GM23338 (cell line): Measurements from ENCODE around the gene PLEKHS1. TPM values are rescaled to one million over a fixed set of nuclear protein-coding genes. Genes with fewer than 3 reads are reported as not detected.

Experiments
- ATAC-seq: fragments of 200-7000 bp; cut with Tn5 transposase; 3 replicates; pipeline ENCODE4 v1.9.1; 2020
- DNase-seq: peaks from one replicate; pipeline ENCODE4 v3.0.0-alpha.2; 2015; ENCODE audit warnings: low spot score
- H2AFZ ChIP-seq: fragments of 200-600 bp; sonication (generic); 2 replicates; pipeline ENCODE4 v1.8.0; 2016; ENCODE audit warnings: antibody characterized with exemption, mild to moderate bottlenecking, moderate library complexity
- H3F3A ChIP-seq: fragments of 200-600 bp; sonication (generic); replicated peaks from 2 replicates; pipeline ENCODE4 v1.8.0; 2017; ENCODE audit warnings: antibody characterized with exemption, mixed run types, low read depth
- H3K27ac ChIP-seq: fragments of 200-600 bp; sonication (generic); 2 replicates; pipeline ENCODE4 v1.6.1; 2016; ENCODE audit warnings: low read depth
- H3K27me3 ChIP-seq: fragments of 200-600 bp; sonication (generic); 2 replicates; pipeline ENCODE4 v1.8.0; 2016; ENCODE audit warnings: mild to moderate bottlenecking, mixed run types, moderate library complexity; ENCODE audit not compliant: insufficient read depth
- H3K36me3 ChIP-seq: fragments of 200-600 bp; sonication (generic); 2 replicates; pipeline ENCODE4 v1.8.0; 2016; ENCODE audit warnings: mild to moderate bottlenecking; ENCODE audit not compliant: insufficient read depth
- H3K4me1 ChIP-seq: fragments of 200-600 bp; sonication (generic); 2 replicates; pipeline ENCODE4 v1.8.0; 2016; ENCODE audit warnings: mild to moderate bottlenecking, moderate library complexity; ENCODE audit not compliant: insufficient read depth
- H3K4me2 ChIP-seq: fragments of 200-600 bp; sonication (generic); 2 replicates; pipeline ENCODE4 v1.7.1; 2017; ENCODE audit warnings: mixed run types
- H3K4me3 ChIP-seq: fragments of 200-600 bp; sonication (generic); 2 replicates; pipeline ENCODE4 v1.6.1; 2016; ENCODE audit warnings: mixed run types
- H3K79me2 ChIP-seq: fragments of 200-600 bp; sonication (generic); replicated peaks from 2 replicates; pipeline ENCODE4 v1.8.0; 2017; ENCODE audit warnings: mild to moderate bottlenecking; ENCODE audit not compliant: insufficient read depth
- H3K9me2 ChIP-seq: fragments of 200-600 bp; sonication (generic); 2 replicates; pipeline ENCODE4 v1.8.0; 2017; ENCODE audit not compliant: insufficient read depth
- H4K20me1 ChIP-seq: fragments of 200-600 bp; sonication (generic); replicated peaks from 2 replicates; pipeline ENCODE4 v1.8.0; 2017; ENCODE audit warnings: mild to moderate bottlenecking; ENCODE audit not compliant: insufficient read depth
- H3K27ac Mint-ChIP-seq: 2 replicates; pipeline ENCODE4 v1.8.0; 2020; ENCODE audit warnings: inconsistent platforms, mild to moderate bottlenecking, moderate library complexity, mixed read lengths
- H3K27me3 Mint-ChIP-seq: 3 replicates; pipeline ENCODE4 v1.8.0; 2022; ENCODE audit warnings: low read depth, mild to moderate bottlenecking, moderate library complexity, mixed read lengths, inconsistent platforms; ENCODE audit not compliant: insufficient read depth, poor library complexity
- H3K36me3 Mint-ChIP-seq: 3 replicates; pipeline ENCODE4 v1.8.0; 2021; ENCODE audit warnings: low read depth, mild to moderate bottlenecking, inconsistent platforms, moderate library complexity, mixed read lengths
- H3K4me1 Mint-ChIP-seq: 3 replicates; pipeline ENCODE4 v1.8.0; 2020; ENCODE audit warnings: mild to moderate bottlenecking, inconsistent platforms, mixed read lengths
- H3K4me3 Mint-ChIP-seq: 3 replicates; pipeline ENCODE4 v1.8.0; 2021; ENCODE audit warnings: moderate library complexity, mild to moderate bottlenecking, inconsistent platforms, mixed read lengths
- H3K9me3 Mint-ChIP-seq: 3 replicates; pipeline ENCODE4 v1.8.0; 2020; ENCODE audit warnings: moderate library complexity, mild to moderate bottlenecking, inconsistent platforms, mixed read lengths
- EZH2phosphoT487 ChIP-seq: fragments of 200-600 bp; sonication (generic); IDR thresholded peaks from one replicate; pipeline ENCODE4 v1.8.1; 2018; ENCODE audit warnings: antibody characterized with exemption; ENCODE audit not compliant: unreplicated experiment
- JUNB ChIP-seq: IDR thresholded peaks from one replicate; pipeline ENCODE4 v1.6.1; 2016; ENCODE audit warnings: antibody characterized with exemption; ENCODE audit not compliant: unreplicated experiment
- REST ChIP-seq: IDR thresholded peaks from one replicate; pipeline ENCODE4 v1.6.1; 2018; ENCODE audit warnings: antibody characterized with exemption; ENCODE audit not compliant: unreplicated experiment
- STAT1 ChIP-seq: IDR thresholded peaks from one replicate; pipeline ENCODE4 v1.6.1; 2016; ENCODE audit warnings: antibody characterized with exemption; ENCODE audit not compliant: unreplicated experiment
- ZNF114 ChIP-seq: fragments of 250-450 bp; sonication (Bioruptor Pico); IDR thresholded peaks from 2 replicates; pipeline ENCODE4 v1.5.0; 2020; ENCODE audit warnings: mild to moderate bottlenecking, moderate library complexity
- ZNF331 ChIP-seq: fragments of 250-450 bp; sonication (Bioruptor Pico); IDR thresholded peaks from 2 replicates; pipeline ENCODE4 v1.5.0; 2020; ENCODE audit warnings: low read depth, mild to moderate bottlenecking, moderate library complexity
- polyA plus RNA-seq: library from polyadenylated mRNA; unstranded; fragments of >200 nt; fragmentation: Nextera tagmentation; extraction: Ambion mirVana; gene quantifications from 2 replicates; pipeline ENCODE4 v1.2.1, GENCODE V29; 2016
- total RNA-seq: library from RNA; depleted of rRNA; stranded (reverse); fragments of >200 nt; shearing (Covaris generic); gene quantifications from 2 replicates; pipeline ENCODE4 v1.2.3, GENCODE V29; 2014
- TF ChIP-seq, protein P1 (sequence below): fragments of 250-450 bp; sonication (Bioruptor Pico); IDR thresholded peaks from 2 replicates; pipeline ENCODE4 v1.5.0; 2020; ENCODE audit warnings: mild to moderate bottlenecking, moderate library complexity

PLEKHS1 gene
- total and polyA plus RNA-seq, 2 experiments from 2014 or later: not detected

DNA sequence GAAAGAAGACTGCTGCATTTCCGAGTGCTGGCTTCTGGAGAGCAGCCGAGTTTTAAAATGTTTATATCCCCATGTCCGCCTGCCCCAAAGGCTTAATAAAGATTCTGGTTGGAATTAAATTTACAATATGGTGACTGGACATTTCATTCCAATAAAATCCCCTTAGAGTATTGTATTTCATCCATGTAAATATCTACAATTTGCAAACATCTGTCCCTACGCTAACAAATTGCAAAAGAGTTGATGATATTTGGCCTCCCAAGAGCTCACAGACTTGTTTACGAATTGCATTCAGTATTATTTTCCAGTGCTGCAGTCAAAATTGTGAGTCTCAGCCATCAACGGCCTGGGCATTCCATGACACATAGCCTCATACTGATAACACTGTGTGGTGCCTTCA lies 50.1 kb downstream of the PLEKHS1 start (continued):
- TF ChIP-seq REST (no peak), EZH2phosphoT487 (no peak), ZNF331 (no peak)

- H3K27ac ChIP-seq: no peak overlapping the region
- no peak overlapping the region for H3K4me3 ChIP-seq
- Mint-ChIP-seq H3K27me3 (no peaks in the 10 kb centered on the region), H3K27ac (no peak overlapping the region), H3K4me3 (no peak overlapping the region), H3K9me3 (no peaks in the 10 kb centered on the region), H3K36me3 (no peaks in the 10 kb centered on the region), H3K4me1 (no peaks in the 10 kb centered on the region)
- no peaks in the 10 kb centered on the region for H3K4me1 ChIP-seq
- TF ChIP-seq, protein P1, sequence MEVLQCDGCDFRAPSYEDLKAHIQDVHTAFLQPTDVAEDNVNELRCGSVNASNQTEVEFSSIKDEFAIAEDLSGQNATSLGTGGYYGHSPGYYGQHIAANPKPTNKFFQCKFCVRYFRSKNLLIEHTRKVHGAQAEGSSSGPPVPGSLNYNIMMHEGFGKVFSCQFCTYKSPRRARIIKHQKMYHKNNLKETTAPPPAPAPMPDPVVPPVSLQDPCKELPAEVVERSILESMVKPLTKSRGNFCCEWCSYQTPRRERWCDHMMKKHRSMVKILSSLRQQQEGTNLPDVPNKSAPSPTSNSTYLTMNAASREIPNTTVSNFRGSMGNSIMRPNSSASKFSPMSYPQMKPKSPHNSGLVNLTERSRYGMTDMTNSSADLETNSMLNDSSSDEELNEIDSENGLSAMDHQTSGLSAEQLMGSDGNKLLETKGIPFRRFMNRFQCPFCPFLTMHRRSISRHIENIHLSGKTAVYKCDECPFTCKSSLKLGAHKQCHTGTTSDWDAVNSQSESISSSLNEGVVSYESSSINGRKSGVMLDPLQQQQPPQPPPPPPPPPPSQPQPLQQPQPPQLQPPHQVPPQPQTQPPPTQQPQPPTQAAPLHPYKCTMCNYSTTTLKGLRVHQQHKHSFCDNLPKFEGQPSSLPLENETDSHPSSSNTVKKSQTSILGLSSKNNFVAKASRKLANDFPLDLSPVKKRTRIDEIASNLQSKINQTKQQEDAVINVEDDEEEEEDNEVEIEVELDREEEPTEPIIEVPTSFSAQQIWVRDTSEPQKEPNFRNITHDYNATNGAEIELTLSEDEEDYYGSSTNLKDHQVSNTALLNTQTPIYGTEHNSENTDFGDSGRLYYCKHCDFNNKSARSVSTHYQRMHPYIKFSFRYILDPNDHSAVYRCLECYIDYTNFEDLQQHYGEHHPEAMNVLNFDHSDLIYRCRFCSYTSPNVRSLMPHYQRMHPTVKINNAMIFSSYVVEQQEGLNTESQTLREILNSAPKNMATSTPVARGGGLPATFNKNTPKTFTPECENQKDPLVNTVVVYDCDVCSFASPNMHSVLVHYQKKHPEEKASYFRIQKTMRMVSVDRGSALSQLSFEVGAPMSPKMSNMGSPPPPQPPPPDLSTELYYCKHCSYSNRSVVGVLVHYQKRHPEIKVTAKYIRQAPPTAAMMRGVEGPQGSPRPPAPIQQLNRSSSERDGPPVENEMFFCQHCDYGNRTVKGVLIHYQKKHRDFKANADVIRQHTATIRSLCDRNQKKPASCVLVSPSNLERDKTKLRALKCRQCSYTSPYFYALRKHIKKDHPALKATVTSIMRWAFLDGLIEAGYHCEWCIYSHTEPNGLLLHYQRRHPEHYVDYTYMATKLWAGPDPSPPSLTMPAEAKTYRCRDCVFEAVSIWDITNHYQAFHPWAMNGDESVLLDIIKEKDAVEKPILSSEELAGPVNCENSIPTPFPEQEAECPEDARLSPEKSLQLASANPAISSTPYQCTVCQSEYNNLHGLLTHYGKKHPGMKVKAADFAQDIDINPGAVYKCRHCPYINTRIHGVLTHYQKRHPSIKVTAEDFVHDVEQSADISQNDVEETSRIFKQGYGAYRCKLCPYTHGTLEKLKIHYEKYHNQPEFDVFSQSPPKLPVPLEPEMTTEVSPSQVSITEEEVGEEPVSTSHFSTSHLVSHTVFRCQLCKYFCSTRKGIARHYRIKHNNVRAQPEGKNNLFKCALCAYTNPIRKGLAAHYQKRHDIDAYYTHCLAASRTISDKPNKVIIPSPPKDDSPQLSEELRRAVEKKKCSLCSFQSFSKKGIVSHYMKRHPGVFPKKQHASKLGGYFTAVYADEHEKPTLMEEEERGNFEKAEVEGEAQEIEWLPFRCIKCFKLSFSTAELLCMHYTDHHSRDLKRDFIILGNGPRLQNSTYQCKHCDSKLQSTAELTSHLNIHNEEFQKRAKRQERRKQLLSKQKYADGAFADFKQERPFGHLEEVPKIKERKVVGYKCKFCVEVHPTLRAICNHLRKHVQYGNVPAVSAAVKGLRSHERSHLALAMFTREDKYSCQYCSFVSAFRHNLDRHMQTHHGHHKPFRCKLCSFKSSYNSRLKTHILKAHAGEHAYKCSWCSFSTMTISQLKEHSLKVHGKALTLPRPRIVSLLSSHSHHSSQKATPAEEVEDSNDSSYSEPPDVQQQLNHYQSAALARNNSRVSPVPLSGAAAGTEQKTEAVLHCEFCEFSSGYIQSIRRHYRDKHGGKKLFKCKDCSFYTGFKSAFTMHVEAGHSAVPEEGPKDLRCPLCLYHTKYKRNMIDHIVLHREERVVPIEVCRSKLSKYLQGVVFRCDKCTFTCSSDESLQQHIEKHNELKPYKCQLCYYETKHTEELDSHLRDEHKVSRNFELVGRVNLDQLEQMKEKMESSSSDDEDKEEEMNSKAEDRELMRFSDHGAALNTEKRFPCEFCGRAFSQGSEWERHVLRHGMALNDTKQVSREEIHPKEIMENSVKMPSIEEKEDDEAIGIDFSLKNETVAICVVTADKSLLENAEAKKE (CRISPR knock-in tag): no peak
- TF ChIP-seq STAT1 (no peak), ZNF114 (CRISPR knock-in tag) (no peak), JUNB (no peak), ZNF331 (no peak)
- ATAC-seq: no peak
- no peak overlapping the region for H3K4me2 ChIP-seq
- no peaks in the 10 kb centered on the region for H3K36me3 ChIP-seq
- H3K27me3 ChIP-seq: no peaks in the 10 kb centered on the region
- no peak overlapping the region for H2AFZ ChIP-seq
- DNase-seq: no peak
- H3K79me2 ChIP-seq: no peaks in the 10 kb centered on the region
- no peaks in the 10 kb centered on the region for H4K20me1 ChIP-seq
- H3F3A ChIP-seq: no peaks in the 10 kb centered on the region
- H3K9me2 ChIP-seq: no peaks in the 10 kb centered on the region
These were observed 51.5 kb downstream of the PLEKHS1 start for GRCh38 chr10:113802997-113803396.
